ENCODE data around the gene AMPD2. TPM values are rescaled to one million over a fixed set of nuclear protein-coding genes. Genes with fewer than 3 reads are reported as not detected.

AMPD2 gene
- polyA plus RNA-seq, 3 donors, result 75.0 to 961 (median 117) TPM

- H3K4me3 ChIP-seq (replicated peaks in 1 of 3; ENCODE audit: low read depth in 2 of 3, low read length in 3 of 3), result no peak overlapping the region
- H3K4me3 Mint-ChIP-seq, result no peak overlapping the region
- H2AFZ ChIP-seq (ENCODE audit: insufficient read depth, low read depth, low read length, poor library complexity, severe bottlenecking), result peak overlapping the region; percentile 17
- peaks cover 44% of the 10 kb centered on the region for H3K4me1 Mint-ChIP-seq
- H3K9me3 Mint-ChIP-seq, result peaks cover 0 to 1% (median 0%) of the 10 kb centered on the region in 7 donors
- 92% methylated on average over 10 of the region's 12 CpGs for WGBS (ENCODE audit: insufficient coverage)
- no peaks in the 10 kb centered on the region for H3K9me3 ChIP-seq (replicated peaks in 1 of 2; ENCODE audit: control insufficient read depth in 1 of 2, insufficient read depth in 1 of 2, low read length in 2 of 2)
- H3K27me3 ChIP-seq (ENCODE audit: control insufficient read depth in 2 of 2, insufficient read depth in 2 of 2, low read length in 2 of 2), result no peaks in the 10 kb centered on the region
- H3K4me2 ChIP-seq (replicated peaks; ENCODE audit: extremely low read depth, low read length, poor library complexity, severe bottlenecking), result no peak overlapping the region
- H3K27ac ChIP-seq (ENCODE audit: low read depth in 1 of 2, low read length in 2 of 2), result no peak overlapping the region
- H3K27me3 Mint-ChIP-seq (ENCODE audit: low read depth in 3 of 3), result peaks cover 4 to 20% (median 9%) of the 10 kb centered on the region in 3 donors
- no peaks in the 10 kb centered on the region for H4K20me1 ChIP-seq (ENCODE audit: insufficient read depth, low read length)
- peaks cover 2 to 4% of the 10 kb centered on the region in 2 donors for H3K36me3 Mint-ChIP-seq
- no peak overlapping the region for H3K27ac Mint-ChIP-seq
- TF ChIP-seq CTCF (IDR thresholded peaks at IDR 0.05), result no peak
- H3K79me2 ChIP-seq (ENCODE audit: insufficient read depth, low read length), result no peaks in the 10 kb centered on the region
- H3K9ac ChIP-seq (ENCODE audit: insufficient read depth, low read length, poor library complexity, severe bottlenecking), result no peak overlapping the region
- no peaks in the 10 kb centered on the region for H3K36me3 ChIP-seq (replicated peaks in 1 of 2; ENCODE audit: control insufficient read depth in 1 of 2, insufficient read depth in 2 of 2, low read length in 2 of 2)
- intact Hi-C loops (cut with micrococcal nuclease), result no loop called here
- peaks cover 30 to 38% of the 10 kb centered on the region in 2 donors for H3K4me1 ChIP-seq (ENCODE audit: control insufficient read depth in 1 of 2, insufficient read depth in 2 of 2, low read length in 2 of 2)
- no peak for DNase-seq
These were observed 34.9 kb downstream of the AMPD2 start for GRCh38 chr1:109654519-109654918.

- peak within 1 kb of the TSS; percentile 80 for H3K4me2 ChIP-seq (replicated peaks; ENCODE audit: extremely low read depth, low read length, poor library complexity, severe bottlenecking)
- Mint-ChIP-seq H3K27ac (peak within 1 kb of the TSS in 6 of 7 donors; percentile 38 to 85 (median 80)), H3K9me3 (peaks cover 0 to 1% (median 0%) of the 10 kb centered on the region in 7 donors), H3K4me3 (peak within 1 kb of the TSS; percentile 94 to 97), H3K4me1 (peaks cover 57% of the 10 kb centered on the region), H3K27me3 (ENCODE audit: low read depth in 3 of 3) (peaks cover 4 to 20% (median 9%) of the 10 kb centered on the region in 3 donors), H3K36me3 (peaks cover 2 to 4% of the 10 kb centered on the region in 2 donors)
- H2AFZ ChIP-seq (ENCODE audit: insufficient read depth, low read depth, low read length, poor library complexity, severe bottlenecking), result peak within 1 kb of the TSS; percentile 98
- no peaks in the 10 kb centered on the region for H3K36me3 ChIP-seq (replicated peaks in 1 of 2; ENCODE audit: control insufficient read depth in 1 of 2, insufficient read depth in 2 of 2, low read length in 2 of 2)
- WGBS (ENCODE audit: insufficient coverage), result 0% methylated on average over 52 of the region's 54 CpGs
- peak within 1 kb of the TSS; percentile 34 to 77 for H3K27ac ChIP-seq (ENCODE audit: low read depth in 1 of 2, low read length in 2 of 2)
- peak within 1 kb of the TSS; percentile 67 to 99 (median 81) for H3K4me3 ChIP-seq (replicated peaks in 1 of 3; ENCODE audit: low read depth in 2 of 3, low read length in 3 of 3)
- H3K9me3 ChIP-seq (replicated peaks in 1 of 2; ENCODE audit: control insufficient read depth in 1 of 2, insufficient read depth in 1 of 2, low read length in 2 of 2), result no peaks in the 10 kb centered on the region
- no peaks in the 10 kb centered on the region for H4K20me1 ChIP-seq (ENCODE audit: insufficient read depth, low read length)
- no peaks in the 10 kb centered on the region for H3K79me2 ChIP-seq (ENCODE audit: insufficient read depth, low read length)
- no peaks in the 10 kb centered on the region for H3K27me3 ChIP-seq (ENCODE audit: control insufficient read depth in 2 of 2, insufficient read depth in 2 of 2, low read length in 2 of 2)
- no peak for TF ChIP-seq CTCF (IDR thresholded peaks at IDR 0.05)
- H3K4me1 ChIP-seq (ENCODE audit: control insufficient read depth in 1 of 2, insufficient read depth in 2 of 2, low read length in 2 of 2), result peaks cover 42 to 50% of the 10 kb centered on the region in 2 donors
- intact Hi-C loops (cut with micrococcal nuclease), result no loop called here
- peak within 1 kb of the TSS; percentile 79 for H3K9ac ChIP-seq (ENCODE audit: insufficient read depth, low read length, poor library complexity, severe bottlenecking)
- DNase-seq, result peak; percentile 32 to 66 (median 39)
These were observed 36.2 kb downstream of the AMPD2 start, which contains the start of gene GSTM4 for GRCh38 chr1:109655615-109656519. TSS of gene GSTM4 (plus strand) at chr1:109656099. CDS start at chr1:109656390, 291 bp downstream.
